Measurements from ENCODE around the gene GPANK1.

DNA sequence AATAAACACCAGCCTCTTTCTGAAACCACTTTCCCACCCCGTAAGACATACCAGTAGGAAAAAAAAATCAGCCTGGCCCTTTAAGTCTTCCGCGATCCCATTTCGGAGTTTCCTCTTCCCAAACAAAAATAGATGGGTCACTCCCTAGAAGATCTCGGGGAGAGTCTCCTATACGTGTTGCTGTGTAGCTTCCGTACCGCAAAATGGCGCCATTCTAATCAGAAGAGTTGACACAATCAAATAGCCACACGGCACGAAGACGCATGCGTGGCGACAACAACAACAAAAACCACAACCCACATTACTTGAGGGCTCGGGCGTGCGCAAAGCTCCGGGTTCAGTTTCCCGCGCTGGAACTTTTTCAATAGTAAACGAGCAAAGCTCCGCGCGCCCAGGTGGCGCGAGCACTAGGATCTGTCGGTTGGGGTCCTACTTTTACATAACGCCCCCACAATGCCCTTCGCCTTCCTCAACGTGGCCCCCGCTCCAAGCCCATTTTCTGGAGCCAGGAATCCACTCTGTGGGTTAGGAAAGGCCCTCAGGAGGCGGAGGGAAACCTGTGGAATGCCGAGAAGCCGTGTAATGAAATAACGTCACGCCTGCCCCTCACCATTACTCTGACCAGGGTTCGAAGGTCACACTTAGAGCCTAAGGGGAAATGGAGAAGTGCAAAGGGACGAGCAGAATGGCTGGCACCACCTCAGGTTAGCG is at the start of gene GPANK1:
- TF ChIP-seq EZH2phosphoT487 (conservative IDR thresholded peaks at IDR 0.05; ENCODE audit: low read length), result no peak
- TF ChIP-seq, protein P1, sequence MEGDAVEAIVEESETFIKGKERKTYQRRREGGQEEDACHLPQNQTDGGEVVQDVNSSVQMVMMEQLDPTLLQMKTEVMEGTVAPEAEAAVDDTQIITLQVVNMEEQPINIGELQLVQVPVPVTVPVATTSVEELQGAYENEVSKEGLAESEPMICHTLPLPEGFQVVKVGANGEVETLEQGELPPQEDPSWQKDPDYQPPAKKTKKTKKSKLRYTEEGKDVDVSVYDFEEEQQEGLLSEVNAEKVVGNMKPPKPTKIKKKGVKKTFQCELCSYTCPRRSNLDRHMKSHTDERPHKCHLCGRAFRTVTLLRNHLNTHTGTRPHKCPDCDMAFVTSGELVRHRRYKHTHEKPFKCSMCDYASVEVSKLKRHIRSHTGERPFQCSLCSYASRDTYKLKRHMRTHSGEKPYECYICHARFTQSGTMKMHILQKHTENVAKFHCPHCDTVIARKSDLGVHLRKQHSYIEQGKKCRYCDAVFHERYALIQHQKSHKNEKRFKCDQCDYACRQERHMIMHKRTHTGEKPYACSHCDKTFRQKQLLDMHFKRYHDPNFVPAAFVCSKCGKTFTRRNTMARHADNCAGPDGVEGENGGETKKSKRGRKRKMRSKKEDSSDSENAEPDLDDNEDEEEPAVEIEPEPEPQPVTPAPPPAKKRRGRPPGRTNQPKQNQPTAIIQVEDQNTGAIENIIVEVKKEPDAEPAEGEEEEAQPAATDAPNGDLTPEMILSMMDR (IDR thresholded peaks at IDR 0.05; ENCODE audit: insufficient read depth, low read length, poor library complexity, severe bottlenecking), result no peak
